Spleen (tissue), 11 donors: ENCODE measurements around the gene TSC22D4. TPM values are rescaled to one million over a fixed set of nuclear protein-coding genes. Genes with fewer than 3 reads are reported as not detected.

Source experiments
- DNase-seq: peaks from one replicate; pipeline ENCODE4 v3.0.0-alpha.2; 2020
- H3K27ac ChIP-seq, 8 donors: fragments of 200-600 bp; sonication (generic) in 7 of 8; 1 replicate in 4 of 8; 2 replicates in 4 of 8; pipeline versions ENCODE4 v1.5.0 to v1.8.0; 2016 to 2021; ENCODE audit warnings: inconsistent platforms in 4 of 8, mild to moderate bottlenecking in 4 of 8, moderate library complexity in 1 of 8
- H3K27me3 ChIP-seq, 7 donors: fragments of 200-600 bp; sonication (generic) in 6 of 7; replicated peaks in 1 of 7; 1 replicate in 4 of 7; 2 replicates in 3 of 7; pipeline versions ENCODE4 v1.5.0 to v1.8.0; 2016 to 2021; ENCODE audit warnings: inconsistent platforms in 3 of 7, mild to moderate bottlenecking in 1 of 7
- H3K36me3 ChIP-seq, 6 donors: fragments of 200-600 bp; sonication (generic) in 5 of 6; 1 replicate in 4 of 6; 2 replicates in 2 of 6; pipeline versions ENCODE4 v1.5.0 to v1.8.0; 2016 to 2021; ENCODE audit warnings: inconsistent platforms in 2 of 6
- H3K4me1 ChIP-seq, 6 donors: fragments of 200-600 bp; sonication (generic) in 5 of 6; 1 replicate in 3 of 6; 2 replicates in 3 of 6; pipeline versions ENCODE4 v1.5.0 to v1.8.0; 2016 to 2021; ENCODE audit warnings: inconsistent platforms in 3 of 6
- H3K4me3 ChIP-seq, 8 donors: fragments of 200-600 bp; sonication (generic) in 7 of 8; 1 replicate in 4 of 8; 2 replicates in 4 of 8; pipeline versions ENCODE4 v1.5.0 to v1.8.0; 2016 to 2021; ENCODE audit warnings: inconsistent platforms in 4 of 8, mild to moderate bottlenecking in 4 of 8, moderate library complexity in 2 of 8
- H3K9me3 ChIP-seq, 8 donors: fragments of 200-600 bp; sonication (generic) in 7 of 8; 1 replicate in 4 of 8; 2 replicates in 4 of 8; pipeline versions ENCODE4 v1.5.0 to v1.8.0; 2016 to 2021; ENCODE audit warnings: inconsistent platforms in 4 of 8
- POLR2A ChIP-seq, 3 donors: fragments of 450-650 bp; IDR thresholded peaks; one replicate each; pipeline ENCODE4 v1.5.1; 2017; ENCODE audit warnings: antibody characterized with exemption in 3 of 3, mild to moderate bottlenecking in 1 of 3
- POLR2AphosphoS5 ChIP-seq, 3 donors: sonication (generic); formaldehyde crosslinking; IDR thresholded peaks; one replicate each; pipeline ENCODE4 v1.5.1; 2017; ENCODE audit warnings: antibody characterized with exemption in 3 of 3
- WGBS, 5 donors: extraction: QIAGEN DNeasy Blood & Tissue Kit in 3 of 5; methylation state at CpG; one replicate each; pipeline versions ENCODE4 v1.1.5 to v1.1.7; 2013 to 2018; 5-methylcytosine and 5-hydroxymethylcytosine counted together
- intact Hi-C: fragments of 100-400 bp; cut with DNase I; formaldehyde crosslinking; loops from one replicate; pipeline ENCODE4 v1.15.0; 2023; ENCODE audit warnings: low total_unique reads
- polyA plus RNA-seq, 3 donors: library from polyadenylated mRNA; stranded (reverse); fragments of 200-250 nt; gene quantifications; one replicate each; pipeline ENCODE4 v1.2.1, GENCODE V29; 2013
- total RNA-seq, 7 donors: library from RNA; depleted of rRNA in 3 of 7; stranded (reverse); fragments of >200 nt in 3 of 7; fragmentation: NEBNext Ultra II Directional in 4 of 7; extraction: Animal tissue kit (Norgen Biotek cat#: 25700) in 4 of 7; gene quantifications; one replicate each; pipeline versions ENCODE4 v1.1.0 to v1.2.1, GENCODE V29; 2016 to 2021
- TF ChIP-seq, protein P1 (sequence below), 11 experiments: fragments of 200-600 bp in 7 of 11; fragments of 450-650 bp in 4 of 11; sonication (generic) in 4 of 11; IDR thresholded peaks in 8 of 11; conservative IDR thresholded peaks in 3 of 11; 1 replicate in 7 of 11; 2 replicates in 4 of 11; pipeline versions ENCODE4 v1.4.0 to v1.8.0; 2016 to 2021; ENCODE audit warnings: antibody characterized with exemption in 11 of 11, inconsistent platforms in 4 of 11, mild to moderate bottlenecking in 1 of 11
- donor health status: healthy with polysubstance abuse.
- donor health status: DM: no; HTN: no; CAD: no; lungs with moderate emphysema.
- donor health status: DM: no; HTN: no; CAD: no.
- donor health status: Bipolar disorder and iron deficiency.
- donor health status: healthy.
- donor health status: DM: no; HTN: no; CAD: no.
- donor health status: DM: yes; HTN: yes; CAD: no.

The TSC22D4 gene
- total and polyA plus RNA-seq, 10 donors, result 57.2 to 119 (median 94.8) TPM

DNA sequence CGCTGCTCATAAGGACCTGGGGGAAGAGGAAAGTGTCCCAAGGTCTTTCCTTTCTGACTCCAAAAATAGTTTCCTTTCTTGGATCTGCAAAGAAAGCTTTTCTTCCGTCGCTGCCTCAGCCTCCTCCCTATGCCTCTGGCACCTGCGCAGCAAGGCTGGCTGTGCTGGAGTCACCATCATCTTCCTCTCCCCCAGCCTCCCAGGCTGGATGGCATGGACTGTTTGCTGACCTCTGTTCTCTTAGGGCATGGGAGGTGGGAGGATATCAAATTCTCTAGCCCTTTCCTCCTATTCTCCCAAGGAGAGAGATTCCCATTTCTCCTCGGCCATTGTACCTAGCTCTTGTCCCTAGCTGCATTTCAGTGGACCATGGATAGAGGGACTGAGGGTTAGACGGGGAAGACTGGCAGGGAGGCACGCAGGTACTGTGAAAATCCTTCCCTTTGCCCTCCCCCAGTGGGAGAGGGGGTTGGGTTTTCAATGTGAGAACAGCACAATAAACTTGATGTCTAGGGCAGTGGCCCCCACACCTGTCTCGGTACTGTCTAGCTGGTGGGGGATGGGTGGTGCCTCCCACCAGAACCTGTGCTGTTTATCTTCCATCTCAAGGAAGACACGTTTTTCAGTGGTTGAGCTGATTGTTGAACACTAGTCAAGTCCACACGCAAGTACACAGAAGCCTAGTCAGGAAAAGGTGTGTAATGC, 45.3 kb downstream of the TSC22D4 start:
- H3K27ac ChIP-seq, result peak overlapping the region; percentile 32 to 100 (median 99)
- no peaks in the 10 kb centered on the region for H3K27me3 ChIP-seq
- H3K4me3 ChIP-seq, result peak overlapping the region in 2 of 8 donors; percentile 85 to 97
- TF ChIP-seq, protein P1, sequence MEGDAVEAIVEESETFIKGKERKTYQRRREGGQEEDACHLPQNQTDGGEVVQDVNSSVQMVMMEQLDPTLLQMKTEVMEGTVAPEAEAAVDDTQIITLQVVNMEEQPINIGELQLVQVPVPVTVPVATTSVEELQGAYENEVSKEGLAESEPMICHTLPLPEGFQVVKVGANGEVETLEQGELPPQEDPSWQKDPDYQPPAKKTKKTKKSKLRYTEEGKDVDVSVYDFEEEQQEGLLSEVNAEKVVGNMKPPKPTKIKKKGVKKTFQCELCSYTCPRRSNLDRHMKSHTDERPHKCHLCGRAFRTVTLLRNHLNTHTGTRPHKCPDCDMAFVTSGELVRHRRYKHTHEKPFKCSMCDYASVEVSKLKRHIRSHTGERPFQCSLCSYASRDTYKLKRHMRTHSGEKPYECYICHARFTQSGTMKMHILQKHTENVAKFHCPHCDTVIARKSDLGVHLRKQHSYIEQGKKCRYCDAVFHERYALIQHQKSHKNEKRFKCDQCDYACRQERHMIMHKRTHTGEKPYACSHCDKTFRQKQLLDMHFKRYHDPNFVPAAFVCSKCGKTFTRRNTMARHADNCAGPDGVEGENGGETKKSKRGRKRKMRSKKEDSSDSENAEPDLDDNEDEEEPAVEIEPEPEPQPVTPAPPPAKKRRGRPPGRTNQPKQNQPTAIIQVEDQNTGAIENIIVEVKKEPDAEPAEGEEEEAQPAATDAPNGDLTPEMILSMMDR (IDR thresholded peaks at IDR 0.05 in 8 of 11, conservative IDR thresholded peaks at IDR 0.05 in 3 of 11), result no peak
- TF ChIP-seq POLR2A (IDR thresholded peaks at IDR 0.05), result no peak
- TF ChIP-seq POLR2AphosphoS5 (IDR thresholded peaks at IDR 0.05), result peak in 1 of 3 donors; percentile 32
- DNase-seq, result peak; percentile 69
- peaks cover 2 to 47% (median 23%) of the 10 kb centered on the region in 6 donors for H3K36me3 ChIP-seq
- intact Hi-C loops, result no loop called here
- WGBS, 5 donors, result 66 to 72% (median 68%) methylated on average over 10 of the region's 10 CpGs
- H3K4me1 ChIP-seq, result peaks cover 45 to 81% (median 64%) of the 10 kb centered on the region in 6 donors
- no peaks in the 10 kb centered on the region for H3K9me3 ChIP-seq

GRCh38 chr7:100433276-100433591, 45.8 kb downstream of the TSC22D4 start:
- intact Hi-C loops, result no loop called here
- Histone ChIP-seq H3K36me3 (peaks cover 2 to 47% (median 23%) of the 10 kb centered on the region in 6 donors), H3K27me3 (no peaks in the 10 kb centered on the region), H3K4me3 (peak overlapping the region in 3 of 8 donors; percentile 12 to 97 (median 85)), H3K4me1 (peaks cover 45 to 76% (median 63%) of the 10 kb centered on the region in 6 donors), H3K9me3 (no peaks in the 10 kb centered on the region), H3K27ac (peak overlapping the region in 7 of 8 donors; percentile 32 to 100 (median 99))
- TF ChIP-seq POLR2AphosphoS5 (IDR thresholded peaks at IDR 0.05) (no peak), POLR2A (IDR thresholded peaks at IDR 0.05) (no peak)
- TF ChIP-seq, protein P1 (IDR thresholded peaks at IDR 0.05 in 8 of 11, conservative IDR thresholded peaks at IDR 0.05 in 3 of 11), result no peak
- no peak for DNase-seq
- 61 to 75% (median 64%) methylated on average over 4 of the region's 4 CpGs for WGBS, 5 donors

DNA sequence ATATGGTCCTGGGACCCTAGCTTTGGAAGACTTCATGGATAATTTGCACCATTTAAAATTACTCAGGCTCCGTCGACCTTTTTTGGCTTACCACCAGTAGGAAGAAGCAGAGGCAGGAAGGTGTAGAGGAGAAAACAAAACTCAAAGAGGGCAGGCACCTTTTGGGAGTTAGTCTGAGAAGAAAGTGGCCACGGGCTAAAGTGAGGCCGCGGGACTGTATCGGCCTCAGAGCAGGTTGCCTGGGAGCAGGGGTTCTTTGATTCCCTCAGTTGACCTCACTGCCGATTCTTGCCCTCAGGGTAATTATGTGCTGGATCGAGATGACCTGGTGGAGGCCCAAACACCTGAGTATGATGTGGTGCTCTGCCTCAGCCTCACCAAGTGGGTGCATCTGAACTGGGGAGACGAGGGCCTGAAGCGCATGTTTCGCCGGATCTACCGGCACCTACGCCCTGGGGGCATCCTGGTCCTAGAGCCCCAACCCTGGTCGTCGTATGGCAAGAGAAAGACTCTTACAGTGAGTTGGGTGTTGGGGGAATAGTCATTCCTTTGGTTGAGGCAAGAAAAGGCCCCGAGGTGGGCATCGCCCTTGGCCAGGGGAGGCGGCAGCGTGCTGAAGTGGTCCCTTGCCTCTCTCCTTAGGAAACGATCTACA, 46.3 kb downstream of the TSC22D4 start:
- Histone ChIP-seq H3K9me3 (no peaks in the 10 kb centered on the region), H3K4me3 (peak overlapping the region in 3 of 8 donors; percentile 12 to 97 (median 85)), H3K4me1 (peaks cover 45 to 76% (median 67%) of the 10 kb centered on the region in 6 donors), H3K27me3 (no peaks in the 10 kb centered on the region), H3K27ac (peak overlapping the region in 7 of 8 donors; percentile 45 to 100 (median 100)), H3K36me3 (peaks cover 2 to 47% (median 23%) of the 10 kb centered on the region in 6 donors)
- 83 to 91% (median 86%) methylated on average over 21 of the region's 21 CpGs for WGBS, 5 donors
- peak; percentile 47 to 73 (median 59) for TF ChIP-seq POLR2AphosphoS5 (IDR thresholded peaks at IDR 0.05)
- no peak for TF ChIP-seq POLR2A (IDR thresholded peaks at IDR 0.05)
- peak; percentile 76 for DNase-seq
- intact Hi-C loops, result no loop called here

- intact Hi-C loops, result no loop called here
- H3K27me3 ChIP-seq, result no peaks in the 10 kb centered on the region
- peaks cover 45 to 74% (median 65%) of the 10 kb centered on the region in 6 donors for H3K4me1 ChIP-seq
- H3K36me3 ChIP-seq, result peaks cover 2 to 47% (median 23%) of the 10 kb centered on the region in 6 donors
- peak overlapping the region in 7 of 8 donors; percentile 23 to 100 (median 100) for H3K27ac ChIP-seq
- 64 to 87% (median 79%) methylated on average over 4 of the region's 4 CpGs for WGBS, 5 donors
- no peaks in the 10 kb centered on the region for H3K9me3 ChIP-seq
- no peak for DNase-seq
- H3K4me3 ChIP-seq, result peak overlapping the region in 4 of 8 donors; percentile 77 to 97 (median 83)
- TF ChIP-seq POLR2A (IDR thresholded peaks at IDR 0.05), result no peak
- TF ChIP-seq, protein P1 (IDR thresholded peaks at IDR 0.05 in 8 of 11, conservative IDR thresholded peaks at IDR 0.05 in 3 of 11), result no peak
- TF ChIP-seq POLR2AphosphoS5 (IDR thresholded peaks at IDR 0.05), result no peak
These were observed 47.0 kb downstream of the TSC22D4 start for GRCh38 chr7:100432053-100432452.
